MV-4-11 (cell line): ENCODE results near the gene ARHGAP42.

ENCODE experiments used
- DNase-seq: peaks from one replicate; lab custom pipeline; 2025; lab: John Stamatoyannopoulos, UW

ARHGAP42 gene

DNA sequence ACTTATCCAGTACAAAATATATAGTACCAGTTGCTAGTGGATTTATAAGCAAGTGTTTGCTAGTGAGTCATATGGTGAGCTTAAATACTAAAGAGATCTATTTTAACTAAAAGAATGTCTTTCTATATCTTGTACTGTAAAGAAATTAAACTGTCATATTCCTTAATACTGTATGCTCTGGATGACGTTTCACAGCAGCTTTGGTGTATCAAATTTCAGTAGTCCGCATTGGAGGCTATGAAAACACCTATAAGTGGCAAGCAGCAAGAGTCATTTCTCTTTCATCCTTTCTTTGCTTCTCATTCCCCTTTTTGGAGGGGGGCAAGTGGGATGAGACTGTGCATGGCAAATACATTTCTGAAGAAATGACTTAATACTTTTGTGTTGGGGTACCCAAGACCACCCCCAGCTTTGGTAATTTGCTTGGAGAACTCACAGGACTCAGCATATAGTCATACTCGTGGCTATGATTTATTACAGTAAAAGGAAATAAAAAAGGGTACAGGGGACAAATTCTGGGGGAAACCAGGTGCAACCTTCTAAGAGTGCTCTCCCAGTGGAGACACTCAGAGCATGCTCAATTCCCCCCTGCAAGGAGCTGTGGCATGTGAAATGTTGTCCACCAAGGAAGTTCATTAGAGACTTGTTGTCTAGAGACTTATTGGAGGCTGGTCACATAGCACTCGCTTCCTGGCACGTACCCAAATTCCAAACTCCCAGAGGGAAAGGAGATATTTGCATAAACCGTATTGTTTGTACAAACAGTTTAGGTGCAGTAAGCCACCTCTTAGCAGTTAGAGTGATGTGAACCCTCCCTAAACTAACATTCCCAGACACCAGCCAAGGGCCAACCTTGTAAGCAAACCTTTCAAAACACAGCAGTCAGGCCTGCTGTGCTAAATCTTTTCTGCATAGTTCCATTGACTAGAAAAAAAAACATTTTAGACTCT, 231.7 kb downstream of the ARHGAP42 start:
- no peak for DNase-seq

DNA sequence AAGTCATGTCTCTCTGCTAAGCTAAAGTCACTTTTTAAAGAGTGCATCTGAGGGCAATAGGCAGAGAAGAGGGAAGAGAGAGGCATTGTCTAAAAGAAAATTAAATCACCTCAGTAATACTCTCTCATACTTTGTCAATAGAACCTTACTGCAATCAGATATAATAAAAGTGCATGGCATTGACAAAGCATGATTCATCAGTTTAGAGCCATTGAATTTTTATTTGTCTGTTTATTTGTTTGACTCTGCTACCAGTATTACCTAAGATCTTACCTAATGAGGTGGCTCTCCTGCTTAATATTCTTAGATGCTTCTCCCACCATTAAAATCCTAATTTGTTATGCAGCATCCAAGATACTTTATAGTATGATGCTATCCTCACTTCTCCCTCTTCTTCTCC, 233.5 kb downstream of the ARHGAP42 start:
- no peak for DNase-seq

- DNase-seq: no peak
These were observed 235.0 kb downstream of the ARHGAP42 start for GRCh38 chr11:100922121-100922520.

DNA sequence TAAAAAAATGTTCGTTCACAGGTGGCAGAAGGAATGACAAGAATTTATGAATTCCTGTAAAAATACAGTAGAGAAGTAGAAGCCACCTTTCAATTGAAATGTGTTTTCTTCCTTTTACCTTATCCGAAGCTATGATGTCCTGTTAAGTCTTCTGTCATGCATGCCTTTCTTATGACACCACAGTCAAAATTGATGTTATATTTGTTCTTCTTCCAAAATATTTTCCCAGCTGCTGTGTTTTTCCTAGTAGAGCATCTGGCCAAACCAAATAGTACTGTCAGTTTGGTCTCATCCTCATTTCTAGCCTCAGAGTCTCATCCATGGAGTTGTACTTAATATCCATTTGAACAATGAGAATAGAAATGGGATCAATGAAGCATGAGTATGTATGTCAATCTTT, 236.5 kb downstream of the ARHGAP42 start:
- DNase-seq: no peak

- peak; percentile 77 for DNase-seq
These were observed 238.8 kb downstream of the ARHGAP42 start for GRCh38 chr11:100925935-100926334.

DNA sequence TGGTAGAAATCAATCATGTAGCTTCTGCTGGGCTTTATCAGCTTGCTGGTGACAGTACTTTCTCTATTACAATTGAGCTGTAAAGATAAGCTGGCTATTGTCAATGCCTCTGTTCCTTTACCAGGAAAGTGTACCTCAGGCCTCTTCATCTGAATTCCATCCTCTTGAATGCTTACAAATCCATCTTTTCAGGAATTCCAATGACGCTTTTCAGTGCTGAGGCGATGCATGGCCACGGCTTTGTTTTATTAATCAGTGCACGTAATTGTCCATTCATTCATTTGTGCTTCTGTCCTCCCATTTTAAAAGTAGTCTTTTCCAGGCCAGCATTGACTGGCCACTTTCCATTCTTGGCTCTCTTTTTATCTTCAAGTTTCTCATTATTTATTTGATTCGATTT, 240.5 kb downstream of the ARHGAP42 start:
- no peak for DNase-seq

DNA sequence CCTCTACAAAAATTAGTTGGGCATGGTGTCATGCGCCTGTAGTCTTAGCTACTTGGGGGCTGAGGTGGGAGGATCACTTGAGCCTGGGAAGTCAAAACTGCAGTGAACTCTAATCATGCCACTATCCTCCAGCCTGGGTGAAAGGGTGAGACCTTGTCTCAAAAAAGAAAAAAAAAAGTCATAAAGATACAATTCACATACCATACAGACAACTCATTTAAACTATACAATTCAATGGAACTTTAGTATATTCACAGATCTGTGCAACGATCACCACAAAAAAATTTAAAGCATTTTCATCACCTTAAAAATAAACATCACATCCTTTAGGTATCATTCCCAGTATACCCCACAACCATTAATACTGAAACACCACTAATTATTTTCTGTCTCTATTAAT, 241.3 kb downstream of the ARHGAP42 start:
- no peak for DNase-seq

DNA sequence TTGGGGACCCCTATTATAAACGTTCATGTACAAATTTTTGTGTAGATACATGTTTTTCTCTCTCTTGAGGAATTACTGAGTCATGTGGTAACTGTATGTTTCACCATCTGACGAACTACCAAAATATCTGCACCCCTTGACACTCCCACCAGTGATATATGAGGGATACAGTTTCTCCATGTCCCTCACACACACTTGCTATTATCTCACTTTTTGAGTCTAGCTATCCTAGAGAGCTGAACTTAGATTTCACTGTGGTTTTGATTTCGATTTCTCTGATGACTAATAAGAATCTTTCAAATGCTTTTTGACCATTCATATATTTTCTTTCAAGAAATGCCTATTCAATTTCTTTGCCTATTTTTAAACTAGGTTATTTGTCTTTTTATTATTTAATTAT, 242.3 kb downstream of the ARHGAP42 start:
- peak; percentile 56 for DNase-seq

- DNase-seq: peak; percentile 31
These were observed 243.2 kb downstream of the ARHGAP42 start for GRCh38 chr11:100930185-100930778.

GRCh38 chr11:100932474-100933100, 245.5 kb downstream of the ARHGAP42 start:
- peak; percentile 49 for DNase-seq

- no peak for DNase-seq
These were observed 249.7 kb downstream of the ARHGAP42 start for GRCh38 chr11:100936781-100937180.

- no peak for DNase-seq
These were observed 252.5 kb downstream of the ARHGAP42 start for GRCh38 chr11:100939571-100939970.

GRCh38 chr11:100940111-100940510, 253.0 kb downstream of the ARHGAP42 start:
- no peak for DNase-seq

- DNase-seq: no peak
These were observed 253.9 kb downstream of the ARHGAP42 start for GRCh38 chr11:100941033-100941432.

- DNase-seq: no peak
These were observed 254.9 kb downstream of the ARHGAP42 start for GRCh38 chr11:100942016-100942415.

GRCh38 chr11:100948936-100949335, 261.8 kb downstream of the ARHGAP42 start:
- no peak for DNase-seq

DNA sequence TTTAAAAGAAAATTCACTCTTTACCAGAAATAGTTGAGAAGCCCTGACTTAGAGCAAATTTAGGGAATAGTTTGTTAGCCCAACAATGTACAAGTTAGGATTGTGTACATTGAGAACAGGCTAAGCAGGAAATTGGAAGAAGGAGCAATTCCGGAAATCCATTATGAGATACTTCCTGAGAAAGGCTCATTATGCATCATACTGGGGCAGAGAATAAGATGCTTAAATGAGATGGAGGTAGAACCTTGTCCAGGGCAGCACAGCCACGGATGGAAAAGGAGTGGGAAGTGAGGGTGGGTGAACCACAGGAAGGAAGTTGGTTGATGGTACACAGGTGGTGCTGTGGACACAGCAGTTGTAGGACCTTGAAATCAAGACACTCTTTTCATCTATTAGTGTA, 262.4 kb downstream of the ARHGAP42 start:
- DNase-seq: no peak

GRCh38 chr11:100955318-100955717, 268.2 kb downstream of the ARHGAP42 start:
- DNase-seq: no peak

- DNase-seq: no peak
These were observed 269.3 kb downstream of the ARHGAP42 start for GRCh38 chr11:100956351-100956750.

- DNase-seq: no peak
These were observed 270.4 kb downstream of the ARHGAP42 start for GRCh38 chr11:100957499-100957898.

DNA sequence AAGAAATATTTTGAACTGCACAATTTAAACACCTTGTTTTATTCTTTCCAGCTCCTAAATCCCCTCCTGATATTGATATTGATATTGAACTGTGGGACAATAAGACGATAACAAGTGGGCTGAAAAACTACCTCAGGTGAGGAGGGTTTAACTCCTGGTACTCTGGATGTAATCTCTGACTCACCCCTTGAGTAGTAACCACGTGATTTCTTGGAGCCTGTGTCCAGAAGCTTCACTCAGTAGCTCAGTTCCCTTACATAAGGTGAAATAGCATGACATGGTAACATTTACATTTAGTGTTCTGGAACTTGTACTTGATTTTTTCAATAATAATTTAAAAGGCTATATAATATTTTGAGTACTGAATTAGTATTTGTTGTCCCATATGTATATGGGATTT, 274.5 kb downstream of the ARHGAP42 start:
- DNase-seq: no peak

GRCh38 chr11:100963375-100963774, 276.3 kb downstream of the ARHGAP42 start:
- no peak for DNase-seq

- no peak for DNase-seq
These were observed 277.3 kb downstream of the ARHGAP42 start for GRCh38 chr11:100964435-100964834.
